Pancreas (tissue), 10 donors: ENCODE results near the gene NXPH2. TPM values are rescaled to one million over a fixed set of nuclear protein-coding genes. Genes with fewer than 3 reads are reported as not detected.

Source experiments
- ATAC-seq, 4 donors: fragments of 200-7000 bp; cut with Tn5 transposase; one replicate each; pipeline versions ENCODE4 v1.8.0 to v1.9.1; 2020; ENCODE audit warnings: mild to moderate bottlenecking in 4 of 4, moderate library complexity in 4 of 4
- DNase-seq, 6 donors: peaks; one replicate each; pipeline ENCODE4 v3.0.0-alpha.2; 2020
- FAIRE-seq: peaks from 2 replicates; lab custom pipeline; 2012; peaks lifted over from hg19 to GRCh38; lab: Jason Lieb, UNC
- H3K27ac ChIP-seq, 4 donors: fragments of 200-600 bp; sonication (generic); 1 replicate in 3 of 4; 2 replicates in 1 of 4; pipeline versions ENCODE4 v1.5.0 to v1.8.0; 2020
- H3K27me3 ChIP-seq, 4 donors: fragments of 200-600 bp; one replicate each; pipeline ENCODE4 v1.8.0; 2021
- H3K36me3 ChIP-seq, 3 donors: fragments of 200-600 bp; sonication (generic) in 1 of 3; one replicate each; pipeline versions ENCODE4 v1.5.0 to v1.8.0; 2020 to 2021
- H3K4me1 ChIP-seq, 3 donors: fragments of 200-600 bp; one replicate each; pipeline ENCODE4 v1.8.0; 2021
- H3K4me3 ChIP-seq, 4 donors: fragments of 200-600 bp; sonication (generic) in 2 of 4; one replicate each; pipeline versions ENCODE4 v1.5.0 to v1.8.0; 2020 to 2021
- H3K9me3 ChIP-seq, 4 donors: fragments of 200-600 bp; one replicate each; pipeline ENCODE4 v1.8.0; 2021
- WGBS, 2 donors: extraction: QIAGEN DNeasy Blood & Tissue Kit; methylation state at CpG; one replicate each; pipeline ENCODE4 v1.1.7; 2013; 5-methylcytosine and 5-hydroxymethylcytosine counted together
- intact Hi-C, 3 donors: fragments of 100-400 bp; cut with DNase I; formaldehyde crosslinking; loops; one replicate each; pipeline versions ENCODE4 v1.11.1 to v1.14.2; 2022
- polyA plus RNA-seq, 2 donors: library from polyadenylated mRNA; stranded (reverse); fragments of 200-250 nt; gene quantifications; one replicate each; pipeline ENCODE4 v1.2.3, GENCODE V29; 2013
- total RNA-seq, 6 donors: library from RNA; stranded (reverse); fragmentation: NEBNext Ultra II Directional in 4 of 6; extraction: Animal tissue kit (Norgen Biotek cat#: 25700) in 4 of 6; gene quantifications; one replicate each; pipeline versions ENCODE4 v1.2.1 to v1.2.4, GENCODE V29; 2021 to 2023
- TF ChIP-seq, protein P1 (sequence below), 4 donors: fragments of 200-600 bp; sonication (generic) in 3 of 4; IDR thresholded peaks; one replicate each; pipeline versions ENCODE4 v1.5.0 to v1.8.0; 2021; ENCODE audit warnings: antibody characterized with exemption in 4 of 4
- donor health status: healthy with polysubstance abuse.
- donor health status: DM: no; HTN: no; CAD: no; lungs with moderate emphysema.
- donor health status: DM: no; HTN: no; CAD: no.
- donor health status: control.
- donor health status: control.
- donor health status: Bipolar disorder and iron deficiency.
- donor health status: DM: yes; HTN: yes; CAD: no.
- donor health status: DM: no; HTN: no; CAD: no.
- donor health status: DM: no; HTN: no; CAD: no.
- donor health status: DM: yes; HTN: yes; CAD: no.

NXPH2 gene
- total and polyA plus RNA-seq, 8 donors = 0.19 TPM; not detected in 7

DNA sequence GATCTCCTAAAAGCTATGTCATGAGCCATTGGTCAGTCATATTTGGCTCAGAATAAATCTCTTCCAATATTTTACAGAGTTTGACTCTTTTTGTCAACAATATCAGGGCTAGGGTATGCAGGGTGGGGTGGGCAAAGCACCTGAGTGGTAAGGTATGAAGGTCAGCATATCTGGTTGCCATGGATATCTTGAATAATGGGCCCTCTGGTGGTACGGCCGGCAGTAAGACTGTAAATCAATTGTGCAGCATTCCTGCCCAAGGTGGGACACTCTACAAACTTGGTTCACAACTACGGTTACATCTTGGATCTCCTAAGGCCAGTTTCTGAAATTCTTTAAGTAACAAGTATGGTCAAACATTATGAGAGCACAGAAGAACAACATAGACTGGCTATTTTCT, 159.1 kb downstream of the NXPH2 start:
- H3K9me3 ChIP-seq = no peaks in the 10 kb centered on the region
- no peak overlapping the region for H3K4me3 ChIP-seq
- no peak for FAIRE-seq
- H3K27ac ChIP-seq = no peak overlapping the region
- intact Hi-C loops = no loop called here
- no peaks in the 10 kb centered on the region for H3K4me1 ChIP-seq
- H3K36me3 ChIP-seq = no peaks in the 10 kb centered on the region
- H3K27me3 ChIP-seq = no peaks in the 10 kb centered on the region
- TF ChIP-seq, protein P1, sequence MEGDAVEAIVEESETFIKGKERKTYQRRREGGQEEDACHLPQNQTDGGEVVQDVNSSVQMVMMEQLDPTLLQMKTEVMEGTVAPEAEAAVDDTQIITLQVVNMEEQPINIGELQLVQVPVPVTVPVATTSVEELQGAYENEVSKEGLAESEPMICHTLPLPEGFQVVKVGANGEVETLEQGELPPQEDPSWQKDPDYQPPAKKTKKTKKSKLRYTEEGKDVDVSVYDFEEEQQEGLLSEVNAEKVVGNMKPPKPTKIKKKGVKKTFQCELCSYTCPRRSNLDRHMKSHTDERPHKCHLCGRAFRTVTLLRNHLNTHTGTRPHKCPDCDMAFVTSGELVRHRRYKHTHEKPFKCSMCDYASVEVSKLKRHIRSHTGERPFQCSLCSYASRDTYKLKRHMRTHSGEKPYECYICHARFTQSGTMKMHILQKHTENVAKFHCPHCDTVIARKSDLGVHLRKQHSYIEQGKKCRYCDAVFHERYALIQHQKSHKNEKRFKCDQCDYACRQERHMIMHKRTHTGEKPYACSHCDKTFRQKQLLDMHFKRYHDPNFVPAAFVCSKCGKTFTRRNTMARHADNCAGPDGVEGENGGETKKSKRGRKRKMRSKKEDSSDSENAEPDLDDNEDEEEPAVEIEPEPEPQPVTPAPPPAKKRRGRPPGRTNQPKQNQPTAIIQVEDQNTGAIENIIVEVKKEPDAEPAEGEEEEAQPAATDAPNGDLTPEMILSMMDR (IDR thresholded peaks at IDR 0.05) = no peak
- ATAC-seq = peak in 2 of 4 donors; percentile 25 to 40
- no peak for DNase-seq
- 20 to 28% methylated on average over 3 of the region's 3 CpGs for WGBS, 2 donors

DNA sequence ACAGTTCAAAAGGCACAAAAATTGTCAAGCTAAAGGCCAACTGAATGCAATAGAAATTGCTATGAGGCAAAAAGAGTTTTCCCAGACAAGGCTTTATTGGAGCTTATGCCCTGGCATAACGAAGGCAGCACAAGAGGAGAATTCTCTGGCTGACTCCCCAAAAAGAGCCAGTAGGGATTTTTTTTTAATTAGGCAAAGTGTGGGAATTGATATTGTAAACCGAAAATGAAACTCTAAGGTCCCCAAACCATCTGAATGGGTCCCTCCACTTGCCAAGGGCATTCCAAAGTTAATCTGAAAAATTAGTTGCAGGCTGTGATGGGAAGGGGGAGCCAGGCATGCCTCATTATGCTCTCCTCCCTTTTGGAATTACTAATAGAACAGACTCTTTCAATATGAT, 159.8 kb downstream of the NXPH2 start:
- no peak for ATAC-seq
- no peak overlapping the region for H3K27ac ChIP-seq
- TF ChIP-seq, protein P1 (IDR thresholded peaks at IDR 0.05) = no peak
- H3K9me3 ChIP-seq = no peaks in the 10 kb centered on the region
- DNase-seq = no peak
- H3K36me3 ChIP-seq = no peaks in the 10 kb centered on the region
- no peaks in the 10 kb centered on the region for H3K4me1 ChIP-seq
- no peak overlapping the region for H3K4me3 ChIP-seq
- intact Hi-C loops = no loop called here
- no peak for FAIRE-seq
- H3K27me3 ChIP-seq = no peaks in the 10 kb centered on the region
- WGBS, 2 donors = 78 to 79% methylated on average over 2 of the region's 2 CpGs
